Ramos (cell line): Measurements from ENCODE around the gene TUBB2B.
"Not testable (repeated sequence)": the region's sequence is repeated elsewhere in the genome, so short reads cannot be mapped to it uniquely, and the experiment has no call there.

Experiments
- in situ Hi-C: fragments of 300-500 bp; cut with MboI; formaldehyde crosslinking; loops from one replicate; pipeline ENCODE4 v1.14.3; 2022; ENCODE audit warnings: low sequenced_read_pairs; ENCODE audit not compliant: unreplicated experiment

The TUBB2B gene

DNA sequence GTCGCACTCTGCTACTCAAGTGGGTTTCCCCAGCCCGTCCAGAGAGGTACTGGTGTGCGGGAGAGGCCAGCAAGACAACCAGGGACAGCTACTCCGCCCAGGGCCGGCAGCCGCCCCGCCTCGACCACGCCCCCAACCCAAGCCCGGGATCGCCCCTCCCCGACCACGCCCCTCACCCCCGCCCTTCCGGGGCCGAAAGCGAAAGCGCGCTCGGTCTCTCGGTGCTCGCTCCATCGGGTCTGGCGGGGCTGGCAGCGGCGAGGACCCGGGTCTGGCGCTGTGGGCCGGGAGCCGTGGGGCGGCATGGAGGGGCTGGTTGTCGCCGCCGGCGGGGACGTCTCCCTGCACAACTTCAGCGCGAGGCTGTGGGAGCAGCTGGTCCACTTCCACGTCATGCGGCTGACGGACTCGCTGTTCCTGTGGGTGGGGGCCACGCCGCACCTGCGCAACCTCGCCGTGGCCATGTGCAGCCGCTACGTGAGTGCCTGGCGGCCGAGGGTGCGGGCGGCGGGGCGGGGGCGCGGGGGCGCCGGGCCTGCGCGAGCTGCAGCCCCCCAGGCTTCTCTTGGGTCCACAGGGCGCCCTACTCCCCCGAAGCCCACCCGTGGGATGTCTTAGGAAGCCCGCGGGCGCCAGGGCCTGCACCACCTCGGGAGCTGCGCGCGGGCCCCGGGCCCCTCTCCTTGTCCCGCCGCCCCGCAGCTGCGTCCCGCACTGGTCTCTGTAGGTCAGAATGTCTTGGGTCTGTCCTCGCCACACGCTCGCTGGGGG is 31.5 kb upstream of the TUBB2B start, which contains the start of gene PSMG4:
TSS of gene PSMG4 (plus strand) at position 228 of the 771 bp plus-strand sequence. CDS start at position 304, 76 bp downstream.
- in situ Hi-C loops, result loop anchor here (10.0 kb wide), 1 partner anchor 264 kb away; the partner anchor contains the start of gene NQO2

GRCh38 chr6:3258201-3258600 is 30.7 kb upstream of the TUBB2B start:
- in situ Hi-C loops, result loop anchor here (10.0 kb wide), 1 partner anchor 263 kb away; the partner anchor contains the start of gene NQO2

DNA sequence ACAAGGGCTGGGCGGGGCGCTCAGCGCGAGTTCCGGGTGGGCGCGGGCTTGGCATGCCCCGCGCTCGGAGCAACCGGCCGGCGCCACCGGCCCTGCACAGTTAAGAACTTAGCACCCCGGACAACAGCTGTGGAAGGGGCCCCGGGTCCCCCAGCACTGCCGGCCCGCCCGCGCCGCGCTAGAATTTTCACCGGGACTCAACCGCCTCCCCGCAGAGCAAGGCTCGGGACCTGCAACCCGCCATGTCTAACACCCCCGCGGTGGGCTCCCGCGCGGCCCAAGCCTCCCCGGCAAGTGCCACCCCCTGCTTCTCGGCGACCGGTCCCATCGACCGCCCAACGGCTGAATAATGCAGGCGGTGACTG is 26.1 kb upstream of the TUBB2B start:
- in situ Hi-C loops, result loop anchor here (5.0 to 10.0 kb wide), 2 partner anchors 126 to 259 kb away; partner anchors contain the start of gene NQO2

- in situ Hi-C loops, result loop anchor here (5.0 to 10.0 kb wide), 2 partner anchors 126 to 258 kb away; partner anchors contain the start of gene NQO2
These were observed 25.6 kb upstream of the TUBB2B start for GRCh38 chr6:3252861-3253596.

DNA sequence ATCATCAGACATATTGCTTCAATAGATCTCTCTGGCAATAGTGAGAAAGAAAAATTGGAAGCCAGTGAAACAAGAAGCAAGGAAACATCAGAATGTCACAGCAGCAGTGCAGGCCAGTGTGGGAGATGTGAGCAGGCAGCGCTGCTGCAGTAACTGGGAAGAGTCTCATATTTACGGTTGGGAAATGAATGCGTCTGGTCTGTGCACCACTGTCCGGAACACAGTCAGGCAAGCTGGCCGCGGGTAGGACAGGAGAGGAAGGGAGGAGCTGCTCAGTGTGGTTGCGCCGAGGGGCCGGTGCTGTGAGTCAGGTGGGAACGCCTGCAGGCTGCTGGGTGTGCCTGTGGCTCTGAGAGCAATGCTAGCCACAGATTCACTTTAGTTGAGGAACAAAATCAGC is 24.9 kb upstream of the TUBB2B start:
- in situ Hi-C loops, result loop anchor here (5.0 to 10.0 kb wide), 2 partner anchors 125 to 258 kb away; partner anchors contain the start of gene NQO2

GRCh38 chr6:3251462-3252314 is 24.2 kb upstream of the TUBB2B start:
- in situ Hi-C loops, result loop anchor here (5.0 to 10.0 kb wide), 2 partner anchors 124 to 257 kb away; partner anchors contain the start of gene NQO2

DNA sequence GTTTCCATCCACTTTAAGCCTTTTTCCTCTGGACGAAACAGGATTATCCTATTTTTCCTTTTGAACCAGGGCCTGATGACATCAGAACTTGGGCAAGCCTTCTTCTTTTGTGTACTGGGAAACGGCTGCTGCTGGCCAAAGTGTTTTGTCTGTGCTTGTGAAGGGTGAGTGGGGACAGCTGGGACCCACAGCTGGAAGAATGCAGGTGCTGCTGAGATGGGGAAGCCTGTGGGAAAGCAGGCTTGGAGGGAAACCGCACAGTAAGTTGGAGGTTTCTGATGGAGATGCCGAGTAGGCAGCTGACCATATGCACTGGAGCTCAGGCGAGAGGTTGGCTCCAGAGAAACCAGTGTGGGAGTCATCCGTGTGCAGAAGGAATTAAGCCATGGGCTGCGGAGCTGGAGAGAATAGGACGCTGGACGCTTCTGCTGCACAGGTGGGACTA is 22.8 kb upstream of the TUBB2B start:
- in situ Hi-C loops, result loop anchor here (5.0 to 10.0 kb wide), 2 partner anchors 123 to 255 kb away; partner anchors contain the start of gene NQO2

DNA sequence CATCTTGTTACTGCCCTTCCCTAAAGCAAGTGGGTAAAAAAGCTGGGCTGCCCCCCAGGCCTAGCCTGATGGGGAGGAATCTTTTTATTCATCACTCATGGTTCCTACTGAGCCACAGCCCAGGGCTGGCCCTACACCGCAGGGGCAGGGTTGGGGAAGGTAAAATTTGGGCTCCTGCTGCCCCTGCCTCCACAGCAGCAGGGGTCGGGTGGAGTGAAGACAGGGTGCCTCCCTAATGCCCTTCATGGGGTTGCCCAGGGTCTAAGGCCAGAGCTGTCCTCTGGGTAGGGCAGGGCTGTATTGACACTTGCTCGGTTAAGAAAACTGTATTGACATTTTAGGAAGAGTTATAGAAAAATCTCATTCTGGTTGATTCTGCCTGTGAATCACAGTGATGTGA is 22.4 kb upstream of the TUBB2B start:
- in situ Hi-C loops, result loop anchor here (5.0 to 10.0 kb wide), 2 partner anchors 123 to 255 kb away; partner anchors contain the start of gene NQO2

GRCh38 chr6:3247255-3248146 is 20.0 kb upstream of the TUBB2B start:
- in situ Hi-C loops, result no loop called here

DNA sequence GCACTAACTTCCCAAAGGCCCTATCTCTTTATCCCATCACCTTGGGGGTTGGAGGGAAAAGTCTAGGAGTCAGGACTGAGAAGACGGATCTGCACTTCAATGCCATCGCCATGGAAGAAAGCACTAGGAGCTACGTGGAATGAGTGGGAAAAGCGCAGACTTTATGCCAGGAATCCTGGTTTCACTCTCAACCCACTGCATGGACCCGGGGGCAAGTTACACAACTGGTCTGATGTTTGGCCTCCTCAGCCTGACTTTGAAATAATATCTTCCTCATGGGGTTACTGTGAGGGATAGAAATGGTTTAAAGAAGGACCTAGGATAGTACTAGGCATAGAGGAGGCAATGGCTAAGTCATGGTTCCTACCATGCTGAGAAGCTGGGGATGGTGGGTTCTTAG is 17.8 kb upstream of the TUBB2B start:
- in situ Hi-C loops, result no loop called here

DNA sequence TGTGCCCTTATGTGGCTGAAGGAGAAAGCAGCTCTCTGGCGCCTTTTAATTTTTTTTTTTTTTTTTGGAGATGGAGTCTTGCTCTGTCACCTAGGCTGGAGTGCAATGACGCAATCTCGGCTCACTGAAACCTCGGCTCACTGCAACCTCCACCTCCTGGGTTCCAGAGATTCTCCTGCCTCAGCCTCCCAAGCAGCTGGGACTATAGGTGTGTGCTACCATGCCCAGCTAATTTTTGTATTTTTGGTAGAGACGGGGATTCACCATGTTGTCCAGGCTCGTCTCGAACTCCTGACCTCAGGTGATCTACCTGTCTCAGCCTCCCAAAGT is 17.3 kb upstream of the TUBB2B start:
- in situ Hi-C loops, result not testable (repeated sequence)

DNA sequence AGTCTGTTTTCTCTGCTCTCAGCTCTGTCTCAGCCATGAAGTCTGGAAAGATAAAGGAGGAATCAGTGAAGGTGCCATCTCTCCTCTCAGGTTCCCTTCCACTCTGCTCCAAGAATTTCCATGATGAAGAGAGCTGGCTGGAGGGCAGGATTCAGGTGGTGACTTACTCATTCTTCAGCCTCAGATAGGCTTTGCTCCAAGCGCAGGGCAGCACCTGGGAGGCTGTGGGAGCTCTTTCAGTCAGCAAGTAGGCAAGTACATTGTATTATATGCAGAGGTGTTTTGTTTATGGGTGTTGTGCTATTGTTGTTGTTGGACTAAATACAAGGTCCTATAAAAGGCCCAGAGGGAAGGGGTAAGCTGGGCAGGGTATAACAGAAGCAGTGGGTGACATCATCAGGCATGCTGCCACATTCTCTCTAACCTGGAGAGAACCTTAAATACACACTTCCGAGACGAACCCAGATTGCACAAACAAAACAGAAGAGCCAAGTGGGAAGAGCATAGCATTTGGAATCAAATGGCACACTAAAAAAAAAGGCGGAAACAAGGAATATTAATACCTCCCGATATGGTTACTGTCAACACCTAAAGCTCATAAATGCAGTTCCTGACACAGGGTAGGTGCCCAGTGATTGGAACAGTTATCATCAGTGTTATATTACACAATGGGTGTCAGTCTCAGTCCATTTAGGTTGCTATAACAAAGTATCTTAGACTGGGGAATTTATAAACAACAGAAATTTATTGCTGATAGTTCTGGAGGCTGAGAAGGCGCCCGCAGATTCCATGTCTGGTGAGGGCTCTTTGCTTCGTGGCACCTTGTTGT is 16.8 kb upstream of the TUBB2B start:
- in situ Hi-C loops, result no loop called here

DNA sequence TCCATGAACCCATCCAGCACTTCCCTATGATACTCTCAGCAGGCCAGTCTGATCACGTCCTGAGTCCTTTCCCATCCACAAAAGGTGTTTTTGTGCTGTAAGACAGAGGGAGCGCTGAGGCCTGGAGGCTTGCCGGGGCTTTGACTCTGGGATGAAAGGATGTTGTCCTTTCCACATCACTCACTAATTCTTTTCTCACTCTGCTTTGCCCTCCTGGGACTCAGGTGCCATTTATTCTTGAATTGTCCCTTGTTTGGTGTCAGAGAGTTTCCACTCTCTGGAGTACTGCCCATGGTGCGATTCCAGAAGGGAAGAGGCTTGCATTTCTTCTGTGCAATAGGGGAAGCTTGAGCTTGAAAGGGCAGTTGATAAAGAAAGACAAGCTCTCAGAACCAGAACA is 15.3 kb upstream of the TUBB2B start:
- in situ Hi-C loops, result no loop called here

DNA sequence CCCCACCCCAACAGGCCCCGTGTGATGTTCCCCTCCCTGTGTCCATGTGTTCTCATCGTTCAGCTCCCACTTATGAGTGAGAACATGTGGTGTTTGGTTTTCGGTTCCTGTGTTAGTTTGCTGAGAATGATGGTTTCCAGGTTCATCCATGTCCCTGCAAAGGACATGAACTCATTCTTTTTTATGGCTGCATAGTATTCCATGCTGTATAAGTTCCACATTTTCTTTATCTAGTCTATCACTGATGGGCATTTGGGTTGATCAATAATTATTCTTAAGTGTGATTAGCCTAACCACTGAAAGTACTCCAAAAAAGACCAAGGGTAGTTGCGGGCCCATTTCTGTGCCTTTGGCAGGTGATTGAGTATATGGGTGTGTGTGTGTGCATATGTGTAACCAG is 14.3 kb upstream of the TUBB2B start:
- in situ Hi-C loops, result not testable (repeated sequence)

- in situ Hi-C loops, result no loop called here
These were observed 13.1 kb upstream of the TUBB2B start for GRCh38 chr6:3240595-3240994.

GRCh38 chr6:3239110-3239830 is 11.8 kb upstream of the TUBB2B start:
- in situ Hi-C loops, result no loop called here

GRCh38 chr6:3237761-3238662 is 10.6 kb upstream of the TUBB2B start:
- in situ Hi-C loops, result no loop called here
